Stimulated activated CD8-positive, alpha-beta memory T cell treated with anti-CD3 and anti-CD28 coated beads, Interleukin-4, amount 100 ng/mL, for 48 hours (primary cell): Measurements from ENCODE around the gene ERG.
A peak's percentile ranks its signal among the peaks of the same experiment; 100 is the strongest.

Source experiments
- DNase-seq: peaks from one replicate; pipeline ENCODE4 v3.0.0-alpha.2; 2020

ERG gene

GRCh38 chr21:38354231-38354630, 144.0 kb downstream of the ERG start:
- no peak for DNase-seq

DNA sequence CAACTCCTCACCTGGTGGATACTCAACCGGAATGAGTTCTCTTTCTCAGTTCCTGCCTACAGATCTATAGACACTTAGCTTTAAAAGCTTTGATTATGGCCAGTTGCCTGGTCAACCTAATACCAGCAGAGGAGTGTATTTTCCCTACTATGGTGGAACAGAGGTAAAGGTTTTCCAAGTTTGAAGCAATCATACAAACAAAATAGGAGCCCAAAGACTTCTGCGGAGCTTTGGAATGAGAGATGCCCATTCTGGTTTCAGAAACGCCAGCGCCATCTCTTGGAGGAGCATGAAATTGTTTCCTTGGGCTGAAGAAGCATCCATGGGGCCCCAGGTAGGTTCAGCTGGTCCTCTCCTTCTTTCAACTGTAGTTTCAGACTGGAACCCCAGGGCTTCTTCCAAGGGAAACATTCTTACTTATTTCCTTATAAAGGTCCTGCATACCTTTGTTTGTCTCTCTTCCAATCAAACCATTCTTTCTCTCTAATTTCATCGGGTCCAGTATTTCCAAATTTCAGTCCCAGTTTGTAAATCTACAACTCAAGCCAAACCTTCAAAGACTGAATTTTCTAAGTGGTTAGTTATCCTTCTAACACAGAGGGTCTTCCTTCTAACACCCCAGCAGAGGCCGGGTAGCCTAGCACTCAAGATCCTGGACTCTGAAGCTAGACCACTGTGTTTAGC, 145.6 kb downstream of the ERG start:
- DNase-seq: peak; percentile 60

- DNase-seq: no peak
Observed at GRCh38 chr21:38351961-38352521, 146.2 kb downstream of the ERG start.

GRCh38 chr21:38351176-38351959, 146.9 kb downstream of the ERG start:
- no peak for DNase-seq

DNA sequence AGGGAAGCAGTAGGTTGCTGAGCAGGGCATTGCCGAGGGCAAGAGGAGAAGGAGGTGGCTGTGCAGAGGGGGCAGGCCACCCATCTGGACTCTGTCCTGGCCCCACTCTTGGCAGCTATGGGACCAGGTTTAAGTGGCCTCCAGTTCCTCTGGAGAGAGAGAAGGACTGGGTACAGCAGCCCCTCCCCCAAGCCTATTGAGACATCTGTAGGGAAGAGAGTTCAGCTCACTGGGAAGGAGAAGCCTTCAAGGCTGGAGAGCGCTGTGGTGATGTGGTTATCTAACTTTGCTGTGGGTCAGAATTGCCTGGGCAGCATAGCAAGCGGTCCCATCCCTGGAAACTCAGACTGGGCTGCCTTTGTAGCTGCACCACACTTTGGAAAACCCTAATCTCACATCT, 147.6 kb downstream of the ERG start:
- no peak for DNase-seq

DNA sequence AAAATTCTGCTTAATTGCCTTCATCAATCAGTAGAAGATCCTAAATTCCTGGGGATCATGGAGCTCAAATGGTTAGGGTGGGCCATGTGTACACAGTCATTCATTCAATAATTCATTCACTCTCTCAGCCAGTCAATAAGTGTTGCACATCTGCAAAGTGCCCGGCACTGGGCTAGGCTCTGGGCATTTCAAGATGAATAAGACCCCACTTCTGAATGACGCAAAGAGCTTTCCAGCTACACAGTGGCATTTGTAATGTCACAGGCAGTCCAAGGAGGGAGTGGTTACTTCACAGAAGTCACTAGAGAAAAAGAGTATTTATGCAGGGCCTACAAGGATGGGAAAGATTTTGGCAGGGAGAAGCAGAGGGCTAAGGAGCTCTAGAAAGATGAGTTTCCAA, 148.3 kb downstream of the ERG start:
- DNase-seq: no peak

DNA sequence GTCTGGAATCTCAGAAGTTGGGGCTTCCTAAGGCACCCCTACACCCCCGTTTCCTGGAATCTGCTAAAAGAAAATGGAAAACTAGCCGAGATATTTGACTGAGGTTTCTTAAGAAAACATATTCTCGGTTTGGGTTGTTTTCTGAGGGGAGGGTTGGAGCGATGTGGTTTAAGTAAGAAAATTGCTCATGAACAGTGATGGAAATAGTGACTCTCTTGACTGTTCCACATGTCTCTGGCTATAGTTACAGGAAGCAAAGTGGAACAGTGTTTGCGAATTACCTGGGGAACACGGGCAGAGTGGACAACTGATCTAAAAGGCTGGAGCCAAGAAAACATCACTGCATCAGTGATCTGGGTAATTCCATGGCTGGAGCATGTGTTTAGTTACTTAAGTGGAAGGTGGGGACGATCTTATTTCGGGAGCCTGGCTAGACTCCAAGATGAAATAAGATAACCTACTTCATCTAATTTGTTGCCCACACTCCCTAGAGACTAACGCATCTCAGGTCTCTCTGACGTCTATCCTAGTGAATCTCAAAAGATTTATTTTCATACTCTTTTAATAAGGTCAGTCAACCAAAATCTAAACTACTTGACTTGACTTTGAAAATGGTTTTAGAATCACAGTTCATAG, 149.0 kb downstream of the ERG start:
- DNase-seq: no peak

DNA sequence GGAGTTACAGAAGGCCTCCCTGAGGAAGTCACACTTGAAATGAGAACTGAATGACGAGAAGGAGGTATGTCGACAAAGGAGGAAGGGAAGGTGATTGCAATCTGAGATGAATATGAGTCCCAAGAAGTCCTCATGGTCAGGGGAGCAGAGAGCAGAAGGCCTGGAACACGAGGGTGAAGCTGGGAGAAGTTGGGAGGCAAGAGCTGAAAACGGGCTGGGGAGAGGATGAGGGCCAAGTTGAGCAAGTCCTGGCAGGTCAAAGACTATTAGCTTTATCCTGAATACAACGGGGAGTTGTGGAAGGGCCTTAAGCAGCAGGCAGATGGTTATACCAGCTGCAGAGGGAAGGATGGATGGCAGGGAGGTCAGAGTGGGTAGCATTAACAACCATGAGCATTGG, 152.0 kb downstream of the ERG start:
- DNase-seq: no peak

GRCh38 chr21:38343691-38344090, 154.6 kb downstream of the ERG start:
- DNase-seq: no peak

- DNase-seq: no peak
Observed at GRCh38 chr21:38342739-38343138, 155.5 kb downstream of the ERG start.

GRCh38 chr21:38341546-38342012, 156.7 kb downstream of the ERG start:
- DNase-seq: no peak

DNA sequence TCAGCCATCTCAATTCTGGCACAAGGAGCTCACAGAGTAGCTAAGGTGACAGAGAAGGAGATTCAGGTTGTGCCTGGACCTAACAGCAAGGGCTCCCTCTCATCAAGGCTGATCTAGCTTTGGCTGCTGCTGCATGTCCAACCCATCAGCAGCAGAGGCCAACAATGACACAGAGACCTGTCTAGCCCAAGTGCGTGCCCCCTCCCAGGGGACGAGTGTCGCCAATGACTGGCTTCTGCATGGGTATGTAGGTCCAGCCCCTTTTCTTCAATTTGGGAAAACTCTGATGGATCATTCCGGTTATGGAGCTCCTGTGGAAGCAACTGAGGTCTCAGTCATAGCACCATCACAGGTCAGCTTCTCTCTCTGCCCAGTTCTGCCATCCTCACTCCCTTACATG, 158.1 kb downstream of the ERG start:
- no peak for DNase-seq

DNA sequence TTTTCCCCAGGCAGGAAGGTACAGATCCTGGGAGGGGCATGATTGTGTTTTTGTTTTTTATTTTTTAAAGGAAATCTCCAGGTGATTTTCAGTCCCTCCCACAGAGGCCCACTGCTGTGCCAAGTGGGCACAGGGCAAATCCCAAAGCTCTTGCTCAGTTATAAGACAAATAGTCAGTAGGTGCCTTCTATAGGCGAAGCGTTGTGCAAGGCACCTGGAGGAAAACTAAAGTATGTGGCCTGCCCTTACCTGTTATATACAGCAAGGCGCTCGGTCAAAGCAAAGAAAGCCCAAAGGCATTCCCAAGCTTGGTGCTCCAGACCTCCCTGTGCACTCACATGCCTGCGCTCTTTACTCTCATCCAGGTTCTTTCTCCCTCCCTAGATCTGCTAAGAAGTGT, 160.5 kb downstream of the ERG start:
- no peak for DNase-seq

DNA sequence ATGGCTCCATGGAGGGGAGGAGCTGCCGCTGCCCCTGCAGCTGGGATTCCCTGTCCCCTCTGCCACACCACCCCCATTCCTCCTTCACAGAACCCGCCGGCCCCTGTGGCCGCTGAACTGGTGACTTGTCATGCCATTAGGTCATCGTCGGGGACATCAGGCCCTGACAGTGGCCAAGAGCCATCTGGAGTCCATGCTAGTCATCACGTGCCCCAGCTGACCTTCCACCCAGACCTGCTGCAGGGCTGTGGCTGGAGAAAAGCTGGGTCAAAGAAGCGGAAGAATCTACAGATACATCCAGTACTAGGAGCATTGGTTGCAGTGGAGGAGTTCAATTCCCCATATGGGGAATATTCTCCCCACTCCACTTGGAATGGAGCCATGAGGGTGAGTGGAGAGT, 163.4 kb downstream of the ERG start:
- no peak for DNase-seq

- no peak for DNase-seq
Observed at GRCh38 chr21:38333301-38334272, 164.7 kb downstream of the ERG start.

DNA sequence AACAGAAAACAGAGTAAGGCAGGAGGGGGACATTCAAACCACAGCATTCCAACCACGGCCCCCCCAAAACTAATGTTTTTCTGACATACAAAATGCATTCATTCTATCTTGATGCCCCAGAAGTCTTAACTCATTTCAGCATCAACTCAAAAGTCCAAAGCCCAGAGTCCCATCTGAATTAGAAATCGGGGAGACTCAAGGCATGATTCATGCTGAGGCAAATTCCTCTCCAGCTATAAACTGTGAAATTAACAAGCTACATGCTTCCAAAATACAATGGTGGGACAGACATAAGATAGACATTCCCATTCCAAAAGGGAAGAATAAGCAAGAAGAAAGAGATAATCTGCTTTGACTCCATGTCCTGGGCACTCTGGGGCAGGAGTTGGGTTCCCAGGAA, 167.6 kb downstream of the ERG start:
- no peak for DNase-seq
